ENCODE data around the gene CSMD2. TPM values are rescaled to one million over a fixed set of nuclear protein-coding genes. Genes with fewer than 3 reads are reported as not detected.

Gene CSMD2
- total RNA-seq, 1 experiment from 2014 or later = not detected

- peaks cover 14% of the 10 kb centered on the region for H3K27me3 ChIP-seq (ENCODE audit: insufficient read depth, low read depth)
- H3K4me2 ChIP-seq = no peak overlapping the region
- H3K79me2 ChIP-seq (ENCODE audit: low read depth) = no peaks in the 10 kb centered on the region
- H3K4me3 ChIP-seq = no peak overlapping the region
- intact Hi-C loops (cut with micrococcal nuclease; ENCODE audit: unreplicated experiment) = no loop called here
- H3K9me3 ChIP-seq (ENCODE audit: insufficient read depth, low read depth) = no peaks in the 10 kb centered on the region
- DNase-seq = no peak
- BruUV-seq (replicated peaks) = no TSS peak
- H3K9me2 ChIP-seq (ENCODE audit: insufficient read depth) = no peaks in the 10 kb centered on the region
- no peaks in the 10 kb centered on the region for H4K20me1 ChIP-seq (ENCODE audit: insufficient read depth)
- no peak for TF ChIP-seq EZH2 (IDR thresholded peaks at IDR 0.05; ENCODE audit: low read depth)
- no peak for TF ChIP-seq CTCF (conservative IDR thresholded peaks at IDR 0.05)
- H2AFZ ChIP-seq = no peak overlapping the region
- H3F3A ChIP-seq (ENCODE audit: insufficient read depth, low read depth) = no peaks in the 10 kb centered on the region
- ChIA-PET POLR2A (ENCODE audit: unreplicated experiment) (no interaction called here), CTCF (no interaction called here)
- no peak overlapping the region for H3K27ac ChIP-seq
- no peaks in the 10 kb centered on the region for H3K36me3 ChIP-seq (ENCODE audit: low read depth)
- H3K4me1 ChIP-seq (replicated peaks; ENCODE audit: insufficient read depth) = no peaks in the 10 kb centered on the region
These were observed 199.9 kb downstream of the CSMD2 start for GRCh38 chr1:33965086-33965485.

GRCh38 chr1:33962061-33962460 is 203.0 kb downstream of the CSMD2 start:
- no peak for TF ChIP-seq EZH2 (IDR thresholded peaks at IDR 0.05; ENCODE audit: low read depth)
- TF ChIP-seq CTCF (conservative IDR thresholded peaks at IDR 0.05) = no peak
- intact Hi-C loops (cut with micrococcal nuclease; ENCODE audit: unreplicated experiment) = no loop called here
- CTCF ChIA-PET = no interaction called here
- POLR2A ChIA-PET (ENCODE audit: unreplicated experiment) = no interaction called here
- H3K27me3 ChIP-seq (ENCODE audit: insufficient read depth, low read depth) = peaks cover 5% of the 10 kb centered on the region
- H3F3A ChIP-seq (ENCODE audit: insufficient read depth, low read depth) = no peaks in the 10 kb centered on the region
- H3K27ac ChIP-seq = no peak overlapping the region
- no peaks in the 10 kb centered on the region for H3K4me1 ChIP-seq (replicated peaks; ENCODE audit: insufficient read depth)
- H3K79me2 ChIP-seq (ENCODE audit: low read depth) = no peaks in the 10 kb centered on the region
- no peak overlapping the region for H3K4me2 ChIP-seq
- no peak overlapping the region for H2AFZ ChIP-seq
- no peak for DNase-seq
- no peaks in the 10 kb centered on the region for H3K36me3 ChIP-seq (ENCODE audit: low read depth)
- no TSS peak for BruUV-seq (replicated peaks)
- H3K9me2 ChIP-seq (ENCODE audit: insufficient read depth) = no peaks in the 10 kb centered on the region
- H4K20me1 ChIP-seq (ENCODE audit: insufficient read depth) = no peaks in the 10 kb centered on the region
- no peaks in the 10 kb centered on the region for H3K9me3 ChIP-seq (ENCODE audit: insufficient read depth, low read depth)
- H3K4me3 ChIP-seq = no peak overlapping the region

GRCh38 chr1:33960188-33960895 is 204.7 kb downstream of the CSMD2 start:
- H3K79me2 ChIP-seq (ENCODE audit: low read depth) = no peaks in the 10 kb centered on the region
- H2AFZ ChIP-seq = no peak overlapping the region
- H4K20me1 ChIP-seq (ENCODE audit: insufficient read depth) = no peaks in the 10 kb centered on the region
- H3K27me3 ChIP-seq (ENCODE audit: insufficient read depth, low read depth) = peaks cover 21% of the 10 kb centered on the region
- TF ChIP-seq EZH2 (IDR thresholded peaks at IDR 0.05; ENCODE audit: low read depth) = no peak
- no peak for TF ChIP-seq CTCF (conservative IDR thresholded peaks at IDR 0.05)
- intact Hi-C loops (cut with micrococcal nuclease; ENCODE audit: unreplicated experiment) = no loop called here
- no peak overlapping the region for H3K4me3 ChIP-seq
- no peak overlapping the region for H3K4me2 ChIP-seq
- H3K27ac ChIP-seq = no peak overlapping the region
- BruUV-seq (replicated peaks) = no TSS peak
- POLR2A ChIA-PET (ENCODE audit: unreplicated experiment) = no interaction called here
- H3K4me1 ChIP-seq (replicated peaks; ENCODE audit: insufficient read depth) = no peaks in the 10 kb centered on the region
- H3F3A ChIP-seq (ENCODE audit: insufficient read depth, low read depth) = no peaks in the 10 kb centered on the region
- H3K36me3 ChIP-seq (ENCODE audit: low read depth) = no peaks in the 10 kb centered on the region
- CTCF ChIA-PET = no interaction called here
- H3K9me3 ChIP-seq (ENCODE audit: insufficient read depth, low read depth) = no peaks in the 10 kb centered on the region
- no peaks in the 10 kb centered on the region for H3K9me2 ChIP-seq (ENCODE audit: insufficient read depth)
- no peak for DNase-seq

Data from PC-9 (cell line).